Measurements from ENCODE around the gene BHLHE40.

The BHLHE40 gene

GRCh38 chr3:5017925-5018531, 38.8 kb downstream of the BHLHE40 start:
- DNase-seq = peak; percentile 86
- peak overlapping the region; percentile 73 for H4K5ac ChIP-seq (ENCODE audit: low read length)
- peak overlapping the region; percentile 97 for H4K8ac ChIP-seq (ENCODE audit: low read depth, low read length)
- peak overlapping the region; percentile 0 for H2AK5ac ChIP-seq (ENCODE audit: low read length)
- H3K9ac ChIP-seq (ENCODE audit: low read length) = peak overlapping the region; percentile 42
- no CpG with 5 or more reads among the region's 8 CpGs for WGBS (ENCODE audit: extremely low coverage, insufficient coverage, low lambda C conversion rate)
- H3K36me3 ChIP-seq (ENCODE audit: control insufficient read depth, insufficient read depth, low read length) = no peaks in the 10 kb centered on the region
- peak overlapping the region; percentile 36 for H3K56ac ChIP-seq (ENCODE audit: low read length)
- H2BK5ac ChIP-seq (ENCODE audit: low read length) = peak overlapping the region; percentile 94
- no peaks in the 10 kb centered on the region for H3K79me1 ChIP-seq (ENCODE audit: low read length)
- H3K18ac ChIP-seq (ENCODE audit: low read length) = peak overlapping the region; percentile 96
- no peak overlapping the region for H3K23ac ChIP-seq (ENCODE audit: low read length)
- H2BK15ac ChIP-seq (replicated peaks; ENCODE audit: low read depth) = no peak overlapping the region
- no peak overlapping the region for H3K4me2 ChIP-seq (ENCODE audit: low read length)
- peak overlapping the region; percentile 68 for H2BK120ac ChIP-seq (ENCODE audit: low read depth, low read length)
- H3K27ac ChIP-seq (ENCODE audit: low read depth, low read length) = peak overlapping the region; percentile 53
- peak overlapping the region; percentile 96 for H3K4ac ChIP-seq (ENCODE audit: low read depth, low read length)
- H3K79me2 ChIP-seq (ENCODE audit: control insufficient read depth, insufficient read depth, low read length) = no peaks in the 10 kb centered on the region
- peaks cover 22% of the 10 kb centered on the region for H3K4me1 ChIP-seq (ENCODE audit: control insufficient read depth, low read depth, low read length)
- no peaks in the 10 kb centered on the region for H3K27me3 ChIP-seq (ENCODE audit: insufficient read depth, low read length, poor library complexity)
- H3K4me3 ChIP-seq (ENCODE audit: low read length) = no peak overlapping the region

- H3K18ac ChIP-seq (ENCODE audit: low read length) = peak overlapping the region; percentile 20
- no peak overlapping the region for H4K5ac ChIP-seq (ENCODE audit: low read length)
- H3K9ac ChIP-seq (ENCODE audit: low read length) = no peak overlapping the region
- H3K4me3 ChIP-seq (ENCODE audit: low read length) = no peak overlapping the region
- H3K36me3 ChIP-seq (ENCODE audit: control insufficient read depth, insufficient read depth, low read length) = no peaks in the 10 kb centered on the region
- no peak for DNase-seq
- H3K4me2 ChIP-seq (ENCODE audit: low read length) = no peak overlapping the region
- H3K79me2 ChIP-seq (ENCODE audit: control insufficient read depth, insufficient read depth, low read length) = no peaks in the 10 kb centered on the region
- WGBS (ENCODE audit: extremely low coverage, insufficient coverage, low lambda C conversion rate) = no CpG with 5 or more reads among the region's 19 CpGs
- no peak overlapping the region for H2BK15ac ChIP-seq (replicated peaks; ENCODE audit: low read depth)
- peak overlapping the region; percentile 74 for H3K56ac ChIP-seq (ENCODE audit: low read length)
- peak overlapping the region; percentile 12 for H2BK5ac ChIP-seq (ENCODE audit: low read length)
- H3K4me1 ChIP-seq (ENCODE audit: control insufficient read depth, low read depth, low read length) = peaks cover 18% of the 10 kb centered on the region
- peak overlapping the region; percentile 42 for H3K4ac ChIP-seq (ENCODE audit: low read depth, low read length)
- peak overlapping the region; percentile 41 for H2AK5ac ChIP-seq (ENCODE audit: low read length)
- H3K27me3 ChIP-seq (ENCODE audit: insufficient read depth, low read length, poor library complexity) = no peaks in the 10 kb centered on the region
- no peak overlapping the region for H4K8ac ChIP-seq (ENCODE audit: low read depth, low read length)
- H2BK120ac ChIP-seq (ENCODE audit: low read depth, low read length) = no peak overlapping the region
- H3K27ac ChIP-seq (ENCODE audit: low read depth, low read length) = no peak overlapping the region
- H3K79me1 ChIP-seq (ENCODE audit: low read length) = no peaks in the 10 kb centered on the region
- no peak overlapping the region for H3K23ac ChIP-seq (ENCODE audit: low read length)
Observed at GRCh38 chr3:5019411-5020241, 40.4 kb downstream of the BHLHE40 start.

- WGBS (ENCODE audit: extremely low coverage, insufficient coverage, low lambda C conversion rate) = no CpG with 5 or more reads among the region's 7 CpGs
- DNase-seq = no peak
- Histone ChIP-seq H2BK15ac (replicated peaks; ENCODE audit: low read depth) (no peak overlapping the region), H3K27me3 (ENCODE audit: insufficient read depth, low read length, poor library complexity) (no peaks in the 10 kb centered on the region), H3K4me3 (ENCODE audit: low read length) (no peak overlapping the region), H4K8ac (ENCODE audit: low read depth, low read length) (no peak overlapping the region), H3K4ac (ENCODE audit: low read depth, low read length) (peak overlapping the region; percentile 42), H3K4me1 (ENCODE audit: control insufficient read depth, low read depth, low read length) (peaks cover 18% of the 10 kb centered on the region), H2BK120ac (ENCODE audit: low read depth, low read length) (no peak overlapping the region), H2AK5ac (ENCODE audit: low read length) (peak overlapping the region; percentile 31), H3K56ac (ENCODE audit: low read length) (peak overlapping the region; percentile 74), H3K18ac (ENCODE audit: low read length) (peak overlapping the region; percentile 8), H3K79me2 (ENCODE audit: control insufficient read depth, insufficient read depth, low read length) (no peaks in the 10 kb centered on the region), H3K27ac (ENCODE audit: low read depth, low read length) (no peak overlapping the region), H3K4me2 (ENCODE audit: low read length) (no peak overlapping the region), H3K79me1 (ENCODE audit: low read length) (no peaks in the 10 kb centered on the region), H3K36me3 (ENCODE audit: control insufficient read depth, insufficient read depth, low read length) (no peaks in the 10 kb centered on the region), H3K9ac (ENCODE audit: low read length) (no peak overlapping the region), H3K23ac (ENCODE audit: low read length) (no peak overlapping the region), H2BK5ac (ENCODE audit: low read length) (peak overlapping the region; percentile 12), H4K5ac (ENCODE audit: low read length) (no peak overlapping the region)
Observed at GRCh38 chr3:5020242-5020722, 41.0 kb downstream of the BHLHE40 start.

GRCh38 chr3:5021116-5022092, 42.2 kb downstream of the BHLHE40 start:
- peaks cover 18% of the 10 kb centered on the region for H3K4me1 ChIP-seq (ENCODE audit: control insufficient read depth, low read depth, low read length)
- H3K79me2 ChIP-seq (ENCODE audit: control insufficient read depth, insufficient read depth, low read length) = no peaks in the 10 kb centered on the region
- no peaks in the 10 kb centered on the region for H3K79me1 ChIP-seq (ENCODE audit: low read length)
- no peak overlapping the region for H4K8ac ChIP-seq (ENCODE audit: low read depth, low read length)
- no peaks in the 10 kb centered on the region for H3K36me3 ChIP-seq (ENCODE audit: control insufficient read depth, insufficient read depth, low read length)
- H3K4me3 ChIP-seq (ENCODE audit: low read length) = no peak overlapping the region
- peak overlapping the region; percentile 56 for H3K27ac ChIP-seq (ENCODE audit: low read depth, low read length)
- peak overlapping the region; percentile 62 for H3K56ac ChIP-seq (ENCODE audit: low read length)
- no peak overlapping the region for H3K23ac ChIP-seq (ENCODE audit: low read length)
- H3K9ac ChIP-seq (ENCODE audit: low read length) = no peak overlapping the region
- DNase-seq = no peak
- peak overlapping the region; percentile 94 for H2AK5ac ChIP-seq (ENCODE audit: low read length)
- H4K5ac ChIP-seq (ENCODE audit: low read length) = no peak overlapping the region
- WGBS (ENCODE audit: extremely low coverage, insufficient coverage, low lambda C conversion rate) = no CpG with 5 or more reads among the region's 17 CpGs
- H2BK5ac ChIP-seq (ENCODE audit: low read length) = peak overlapping the region; percentile 78
- H2BK120ac ChIP-seq (ENCODE audit: low read depth, low read length) = peak overlapping the region; percentile 18
- peak overlapping the region; percentile 42 for H3K4ac ChIP-seq (ENCODE audit: low read depth, low read length)
- no peak overlapping the region for H3K4me2 ChIP-seq (ENCODE audit: low read length)
- H2BK15ac ChIP-seq (replicated peaks; ENCODE audit: low read depth) = peak overlapping the region; percentile 37
- peak overlapping the region; percentile 28 for H3K18ac ChIP-seq (ENCODE audit: low read length)
- H3K27me3 ChIP-seq (ENCODE audit: insufficient read depth, low read length, poor library complexity) = no peaks in the 10 kb centered on the region

GRCh38 chr3:5022187-5022965, 43.1 kb downstream of the BHLHE40 start:
- Histone ChIP-seq H3K18ac (ENCODE audit: low read length) (peak overlapping the region; percentile 57), H4K5ac (ENCODE audit: low read length) (no peak overlapping the region), H3K4me1 (ENCODE audit: control insufficient read depth, low read depth, low read length) (peaks cover 13% of the 10 kb centered on the region), H3K79me1 (ENCODE audit: low read length) (no peaks in the 10 kb centered on the region), H2BK5ac (ENCODE audit: low read length) (peak overlapping the region; percentile 36), H3K36me3 (ENCODE audit: control insufficient read depth, insufficient read depth, low read length) (no peaks in the 10 kb centered on the region), H3K9ac (ENCODE audit: low read length) (no peak overlapping the region), H3K4ac (ENCODE audit: low read depth, low read length) (no peak overlapping the region), H2BK15ac (replicated peaks; ENCODE audit: low read depth) (no peak overlapping the region), H4K8ac (ENCODE audit: low read depth, low read length) (no peak overlapping the region), H3K27me3 (ENCODE audit: insufficient read depth, low read length, poor library complexity) (no peaks in the 10 kb centered on the region), H3K23ac (ENCODE audit: low read length) (no peak overlapping the region), H2BK120ac (ENCODE audit: low read depth, low read length) (peak overlapping the region; percentile 55), H3K27ac (ENCODE audit: low read depth, low read length) (peak overlapping the region; percentile 56), H2AK5ac (ENCODE audit: low read length) (peak overlapping the region; percentile 94), H3K79me2 (ENCODE audit: control insufficient read depth, insufficient read depth, low read length) (no peaks in the 10 kb centered on the region), H3K4me2 (ENCODE audit: low read length) (no peak overlapping the region), H3K56ac (ENCODE audit: low read length) (no peak overlapping the region), H3K4me3 (ENCODE audit: low read length) (no peak overlapping the region)
- no CpG with 5 or more reads among the region's 6 CpGs for WGBS (ENCODE audit: extremely low coverage, insufficient coverage, low lambda C conversion rate)
- DNase-seq = no peak

Measured in mesendoderm (in vitro differentiated cells).